Measurements from ENCODE around the gene PDLIM4.

The PDLIM4 gene

GRCh38 chr5:132229236-132229635 is 28.3 kb upstream of the PDLIM4 start:
- DNase-seq (ENCODE audit: extremely low spot score) = no peak
- no peak for TF ChIP-seq CTCF (IDR thresholded peaks at IDR 0.05; ENCODE audit: control extremely low read depth, extremely low read depth, low read depth, missing control alignments)
- CTCF ChIA-PET = interaction anchor here (1.0 to 8.5 kb wide), 5 partner anchors 10 to 271 kb away, joined by 3 to 124 read pairs (median 5); no protein-coding TSS in a partner anchor
- POLR2A ChIA-PET = interaction anchor here (0.8 kb wide), 1 partner anchor 9 kb away, joined by 3 read pairs; no protein-coding TSS in a partner anchor

- ChIA-PET POLR2A (no interaction called here), CTCF (interaction anchor here (1.0 to 8.5 kb wide), 2 partner anchors 8 to 16 kb away, joined by 3 to 124 read pairs; no protein-coding TSS in a partner anchor)
- no peak for TF ChIP-seq CTCF (IDR thresholded peaks at IDR 0.05; ENCODE audit: control extremely low read depth, extremely low read depth, low read depth, missing control alignments)
- no peak for DNase-seq (ENCODE audit: extremely low spot score)
These were observed 26.6 kb upstream of the PDLIM4 start for GRCh38 chr5:132230871-132231270.

GRCh38 chr5:132232465-132232864 is 25.0 kb upstream of the PDLIM4 start:
- DNase-seq (ENCODE audit: extremely low spot score) = no peak
- ChIA-PET POLR2A (no interaction called here), CTCF (interaction anchor here (7.8 kb wide), 1 partner anchor 23 kb away, joined by 78 read pairs; no protein-coding TSS in a partner anchor)
- TF ChIP-seq CTCF (IDR thresholded peaks at IDR 0.05; ENCODE audit: control extremely low read depth, extremely low read depth, low read depth, missing control alignments) = no peak

- ChIA-PET CTCF (interaction anchor here (7.8 kb wide), 1 partner anchor 24 kb away, joined by 78 read pairs; no protein-coding TSS in a partner anchor), POLR2A (no interaction called here)
- DNase-seq (ENCODE audit: extremely low spot score) = no peak
- no peak for TF ChIP-seq CTCF (IDR thresholded peaks at IDR 0.05; ENCODE audit: control extremely low read depth, extremely low read depth, low read depth, missing control alignments)
These were observed 24.4 kb upstream of the PDLIM4 start for GRCh38 chr5:132233081-132233480.

GRCh38 chr5:132233811-132234683 is 23.4 kb upstream of the PDLIM4 start:
- CTCF ChIA-PET = interaction anchor here (0.8 to 7.8 kb wide), 6 partner anchors 15 to 59 kb away, joined by 3 to 78 read pairs (median 4); partner anchors contain the start of gene SLC22A4
- POLR2A ChIA-PET = interaction anchor here (1.2 kb wide), 1 partner anchor 172 kb away, joined by 4 read pairs; no protein-coding TSS in a partner anchor
- no peak for TF ChIP-seq CTCF (IDR thresholded peaks at IDR 0.05; ENCODE audit: control extremely low read depth, extremely low read depth, low read depth, missing control alignments)
- DNase-seq (ENCODE audit: extremely low spot score) = no peak

- no peak for TF ChIP-seq CTCF (IDR thresholded peaks at IDR 0.05; ENCODE audit: control extremely low read depth, extremely low read depth, low read depth, missing control alignments)
- CTCF ChIA-PET = interaction anchor here (0.9 to 7.8 kb wide), 8 partner anchors 9 to 170 kb away, joined by 3 to 78 read pairs (median 3); partner anchors contain the start of gene SLC22A4
- no peak for DNase-seq (ENCODE audit: extremely low spot score)
- POLR2A ChIA-PET = interaction anchor here (1.2 kb wide), 1 partner anchor 173 kb away, joined by 4 read pairs; no protein-coding TSS in a partner anchor
These were observed 22.8 kb upstream of the PDLIM4 start for GRCh38 chr5:132234684-132235062.

Data from GM10248 (cell line).